GM23338 (cell line): Measurements from ENCODE around the gene TNFRSF8.

Source experiments
- CREB1 ChIP-seq: fragments of 250-450 bp; sonication (Bioruptor Pico); IDR thresholded peaks from 2 replicates; pipeline ENCODE4 v1.5.0; 2020; ENCODE audit warnings: low read depth, mild to moderate bottlenecking, moderate library complexity
- CTCF ChIP-seq, 2 experiments: fragments of 200-600 bp in 1 of 2; sonication (generic) in 1 of 2; conservative IDR thresholded peaks; 2 replicates each; pipeline versions ENCODE4 v1.5.1 to v1.6.1; 2016 to 2017; ENCODE audit warnings: antibody characterized with exemption in 2 of 2, low read depth in 2 of 2, mild to moderate bottlenecking in 2 of 2, moderate library complexity in 1 of 2
- EZH2 ChIP-seq: fragments of 200-600 bp; sonication (generic); IDR thresholded peaks from one replicate; pipeline ENCODE4 v1.8.0; 2017; ENCODE audit warnings: antibody characterized with exemption, mild to moderate bottlenecking, low read depth; ENCODE audit not compliant: unreplicated experiment
- JUNB ChIP-seq: IDR thresholded peaks from one replicate; pipeline ENCODE4 v1.6.1; 2016; ENCODE audit warnings: antibody characterized with exemption; ENCODE audit not compliant: unreplicated experiment
- POLR2AphosphoS5 ChIP-seq: IDR thresholded peaks from 2 replicates; pipeline ENCODE4 v1.6.1; 2016; ENCODE audit warnings: antibody characterized with exemption, low read depth
- STAT1 ChIP-seq: IDR thresholded peaks from one replicate; pipeline ENCODE4 v1.6.1; 2016; ENCODE audit warnings: antibody characterized with exemption; ENCODE audit not compliant: unreplicated experiment
- TF ChIP-seq, protein P1 (sequence below): IDR thresholded peaks from one replicate; pipeline ENCODE4 v1.6.1; 2018; ENCODE audit warnings: antibody characterized with exemption; ENCODE audit not compliant: unreplicated experiment
- TF ChIP-seq, protein P2 (sequence below): fragments of 250-450 bp; sonication (Bioruptor Pico); IDR thresholded peaks from 2 replicates; pipeline ENCODE4 v1.5.0; 2020; ENCODE audit warnings: mild to moderate bottlenecking, moderate library complexity
- TF ChIP-seq, protein P3 (sequence below): IDR thresholded peaks from 2 replicates; pipeline ENCODE4 v1.6.1; 2016; ENCODE audit warnings: antibody characterized with exemption

- TF ChIP-seq CTCF (conservative IDR thresholded peaks at IDR 0.05; ENCODE audit: low read depth in 2 of 2) (no peak), EZH2 (no peak), POLR2AphosphoS5 (no peak), STAT1 (no peak), JUNB (no peak), CREB1 (CRISPR knock-in tag) (no peak)
- TF ChIP-seq, protein P1, sequence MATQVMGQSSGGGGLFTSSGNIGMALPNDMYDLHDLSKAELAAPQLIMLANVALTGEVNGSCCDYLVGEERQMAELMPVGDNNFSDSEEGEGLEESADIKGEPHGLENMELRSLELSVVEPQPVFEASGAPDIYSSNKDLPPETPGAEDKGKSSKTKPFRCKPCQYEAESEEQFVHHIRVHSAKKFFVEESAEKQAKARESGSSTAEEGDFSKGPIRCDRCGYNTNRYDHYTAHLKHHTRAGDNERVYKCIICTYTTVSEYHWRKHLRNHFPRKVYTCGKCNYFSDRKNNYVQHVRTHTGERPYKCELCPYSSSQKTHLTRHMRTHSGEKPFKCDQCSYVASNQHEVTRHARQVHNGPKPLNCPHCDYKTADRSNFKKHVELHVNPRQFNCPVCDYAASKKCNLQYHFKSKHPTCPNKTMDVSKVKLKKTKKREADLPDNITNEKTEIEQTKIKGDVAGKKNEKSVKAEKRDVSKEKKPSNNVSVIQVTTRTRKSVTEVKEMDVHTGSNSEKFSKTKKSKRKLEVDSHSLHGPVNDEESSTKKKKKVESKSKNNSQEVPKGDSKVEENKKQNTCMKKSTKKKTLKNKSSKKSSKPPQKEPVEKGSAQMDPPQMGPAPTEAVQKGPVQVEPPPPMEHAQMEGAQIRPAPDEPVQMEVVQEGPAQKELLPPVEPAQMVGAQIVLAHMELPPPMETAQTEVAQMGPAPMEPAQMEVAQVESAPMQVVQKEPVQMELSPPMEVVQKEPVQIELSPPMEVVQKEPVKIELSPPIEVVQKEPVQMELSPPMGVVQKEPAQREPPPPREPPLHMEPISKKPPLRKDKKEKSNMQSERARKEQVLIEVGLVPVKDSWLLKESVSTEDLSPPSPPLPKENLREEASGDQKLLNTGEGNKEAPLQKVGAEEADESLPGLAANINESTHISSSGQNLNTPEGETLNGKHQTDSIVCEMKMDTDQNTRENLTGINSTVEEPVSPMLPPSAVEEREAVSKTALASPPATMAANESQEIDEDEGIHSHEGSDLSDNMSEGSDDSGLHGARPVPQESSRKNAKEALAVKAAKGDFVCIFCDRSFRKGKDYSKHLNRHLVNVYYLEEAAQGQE: no peak
- TF ChIP-seq, protein P2, sequence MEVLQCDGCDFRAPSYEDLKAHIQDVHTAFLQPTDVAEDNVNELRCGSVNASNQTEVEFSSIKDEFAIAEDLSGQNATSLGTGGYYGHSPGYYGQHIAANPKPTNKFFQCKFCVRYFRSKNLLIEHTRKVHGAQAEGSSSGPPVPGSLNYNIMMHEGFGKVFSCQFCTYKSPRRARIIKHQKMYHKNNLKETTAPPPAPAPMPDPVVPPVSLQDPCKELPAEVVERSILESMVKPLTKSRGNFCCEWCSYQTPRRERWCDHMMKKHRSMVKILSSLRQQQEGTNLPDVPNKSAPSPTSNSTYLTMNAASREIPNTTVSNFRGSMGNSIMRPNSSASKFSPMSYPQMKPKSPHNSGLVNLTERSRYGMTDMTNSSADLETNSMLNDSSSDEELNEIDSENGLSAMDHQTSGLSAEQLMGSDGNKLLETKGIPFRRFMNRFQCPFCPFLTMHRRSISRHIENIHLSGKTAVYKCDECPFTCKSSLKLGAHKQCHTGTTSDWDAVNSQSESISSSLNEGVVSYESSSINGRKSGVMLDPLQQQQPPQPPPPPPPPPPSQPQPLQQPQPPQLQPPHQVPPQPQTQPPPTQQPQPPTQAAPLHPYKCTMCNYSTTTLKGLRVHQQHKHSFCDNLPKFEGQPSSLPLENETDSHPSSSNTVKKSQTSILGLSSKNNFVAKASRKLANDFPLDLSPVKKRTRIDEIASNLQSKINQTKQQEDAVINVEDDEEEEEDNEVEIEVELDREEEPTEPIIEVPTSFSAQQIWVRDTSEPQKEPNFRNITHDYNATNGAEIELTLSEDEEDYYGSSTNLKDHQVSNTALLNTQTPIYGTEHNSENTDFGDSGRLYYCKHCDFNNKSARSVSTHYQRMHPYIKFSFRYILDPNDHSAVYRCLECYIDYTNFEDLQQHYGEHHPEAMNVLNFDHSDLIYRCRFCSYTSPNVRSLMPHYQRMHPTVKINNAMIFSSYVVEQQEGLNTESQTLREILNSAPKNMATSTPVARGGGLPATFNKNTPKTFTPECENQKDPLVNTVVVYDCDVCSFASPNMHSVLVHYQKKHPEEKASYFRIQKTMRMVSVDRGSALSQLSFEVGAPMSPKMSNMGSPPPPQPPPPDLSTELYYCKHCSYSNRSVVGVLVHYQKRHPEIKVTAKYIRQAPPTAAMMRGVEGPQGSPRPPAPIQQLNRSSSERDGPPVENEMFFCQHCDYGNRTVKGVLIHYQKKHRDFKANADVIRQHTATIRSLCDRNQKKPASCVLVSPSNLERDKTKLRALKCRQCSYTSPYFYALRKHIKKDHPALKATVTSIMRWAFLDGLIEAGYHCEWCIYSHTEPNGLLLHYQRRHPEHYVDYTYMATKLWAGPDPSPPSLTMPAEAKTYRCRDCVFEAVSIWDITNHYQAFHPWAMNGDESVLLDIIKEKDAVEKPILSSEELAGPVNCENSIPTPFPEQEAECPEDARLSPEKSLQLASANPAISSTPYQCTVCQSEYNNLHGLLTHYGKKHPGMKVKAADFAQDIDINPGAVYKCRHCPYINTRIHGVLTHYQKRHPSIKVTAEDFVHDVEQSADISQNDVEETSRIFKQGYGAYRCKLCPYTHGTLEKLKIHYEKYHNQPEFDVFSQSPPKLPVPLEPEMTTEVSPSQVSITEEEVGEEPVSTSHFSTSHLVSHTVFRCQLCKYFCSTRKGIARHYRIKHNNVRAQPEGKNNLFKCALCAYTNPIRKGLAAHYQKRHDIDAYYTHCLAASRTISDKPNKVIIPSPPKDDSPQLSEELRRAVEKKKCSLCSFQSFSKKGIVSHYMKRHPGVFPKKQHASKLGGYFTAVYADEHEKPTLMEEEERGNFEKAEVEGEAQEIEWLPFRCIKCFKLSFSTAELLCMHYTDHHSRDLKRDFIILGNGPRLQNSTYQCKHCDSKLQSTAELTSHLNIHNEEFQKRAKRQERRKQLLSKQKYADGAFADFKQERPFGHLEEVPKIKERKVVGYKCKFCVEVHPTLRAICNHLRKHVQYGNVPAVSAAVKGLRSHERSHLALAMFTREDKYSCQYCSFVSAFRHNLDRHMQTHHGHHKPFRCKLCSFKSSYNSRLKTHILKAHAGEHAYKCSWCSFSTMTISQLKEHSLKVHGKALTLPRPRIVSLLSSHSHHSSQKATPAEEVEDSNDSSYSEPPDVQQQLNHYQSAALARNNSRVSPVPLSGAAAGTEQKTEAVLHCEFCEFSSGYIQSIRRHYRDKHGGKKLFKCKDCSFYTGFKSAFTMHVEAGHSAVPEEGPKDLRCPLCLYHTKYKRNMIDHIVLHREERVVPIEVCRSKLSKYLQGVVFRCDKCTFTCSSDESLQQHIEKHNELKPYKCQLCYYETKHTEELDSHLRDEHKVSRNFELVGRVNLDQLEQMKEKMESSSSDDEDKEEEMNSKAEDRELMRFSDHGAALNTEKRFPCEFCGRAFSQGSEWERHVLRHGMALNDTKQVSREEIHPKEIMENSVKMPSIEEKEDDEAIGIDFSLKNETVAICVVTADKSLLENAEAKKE: no peak
- TF ChIP-seq, protein P3, sequence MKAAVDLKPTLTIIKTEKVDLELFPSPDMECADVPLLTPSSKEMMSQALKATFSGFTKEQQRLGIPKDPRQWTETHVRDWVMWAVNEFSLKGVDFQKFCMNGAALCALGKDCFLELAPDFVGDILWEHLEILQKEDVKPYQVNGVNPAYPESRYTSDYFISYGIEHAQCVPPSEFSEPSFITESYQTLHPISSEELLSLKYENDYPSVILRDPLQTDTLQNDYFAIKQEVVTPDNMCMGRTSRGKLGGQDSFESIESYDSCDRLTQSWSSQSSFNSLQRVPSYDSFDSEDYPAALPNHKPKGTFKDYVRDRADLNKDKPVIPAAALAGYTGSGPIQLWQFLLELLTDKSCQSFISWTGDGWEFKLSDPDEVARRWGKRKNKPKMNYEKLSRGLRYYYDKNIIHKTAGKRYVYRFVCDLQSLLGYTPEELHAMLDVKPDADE: no peak
These were observed 31.1 kb downstream of the TNFRSF8 start for GRCh38 chr1:12094180-12094579.
